Endometrium (tissue), 2 donors: ENCODE data around the gene ARHGAP6.
"Not testable (repeated sequence)": the region's sequence is repeated elsewhere in the genome, so short reads cannot be mapped to it uniquely, and the experiment has no call there.

Experiments
- FAIRE-seq: peaks from 2 replicates; lab custom pipeline; 2012; peaks lifted over from hg19 to GRCh38; lab: Jason Lieb, UNC
- donor health status: control.
- donor health status: control.

ARHGAP6 gene

GRCh38 chrX:11293113-11293512 lies 372.6 kb downstream of the ARHGAP6 start, which contains the start of gene AMELX:
Gene AMELX, plus strand, starts transcription at chrX:11293413. Its CDS starts 1,376 bp downstream, at chrX:11294789.
- FAIRE-seq = no peak

- FAIRE-seq = no peak
These were observed 375.2 kb downstream of the ARHGAP6 start for GRCh38 chrX:11290416-11291102.

GRCh38 chrX:11287505-11287904 lies 378.2 kb downstream of the ARHGAP6 start:
- no peak for FAIRE-seq

GRCh38 chrX:11285651-11286050 lies 380.1 kb downstream of the ARHGAP6 start:
- no peak for FAIRE-seq

GRCh38 chrX:11282043-11282442 lies 383.7 kb downstream of the ARHGAP6 start:
- FAIRE-seq = no peak

GRCh38 chrX:11273544-11273943 lies 392.2 kb downstream of the ARHGAP6 start:
- no peak for FAIRE-seq

GRCh38 chrX:11272863-11273262 lies 392.9 kb downstream of the ARHGAP6 start:
- no peak for FAIRE-seq

GRCh38 chrX:11272290-11272689 lies 393.4 kb downstream of the ARHGAP6 start:
- no peak for FAIRE-seq

GRCh38 chrX:11269996-11270395 lies 395.7 kb downstream of the ARHGAP6 start:
- no peak for FAIRE-seq

GRCh38 chrX:11269006-11269405 lies 396.7 kb downstream of the ARHGAP6 start:
- FAIRE-seq = no peak

- FAIRE-seq = no peak
These were observed 398.3 kb downstream of the ARHGAP6 start for GRCh38 chrX:11267425-11267824.

GRCh38 chrX:11266573-11267003 lies 399.1 kb downstream of the ARHGAP6 start:
- FAIRE-seq = no peak

- no peak for FAIRE-seq
These were observed 400.4 kb downstream of the ARHGAP6 start for GRCh38 chrX:11265352-11265751.

GRCh38 chrX:11264925-11265324 lies 400.8 kb downstream of the ARHGAP6 start:
- no peak for FAIRE-seq

GRCh38 chrX:11261260-11261659 lies 404.5 kb downstream of the ARHGAP6 start:
- no peak for FAIRE-seq

- no peak for FAIRE-seq
These were observed 406.3 kb downstream of the ARHGAP6 start for GRCh38 chrX:11259437-11259836.

GRCh38 chrX:11257711-11258110 lies 408.0 kb downstream of the ARHGAP6 start:
- FAIRE-seq = no peak

- FAIRE-seq = no peak
These were observed 408.4 kb downstream of the ARHGAP6 start for GRCh38 chrX:11257290-11257689.

- no peak for FAIRE-seq
These were observed 411.2 kb downstream of the ARHGAP6 start for GRCh38 chrX:11254417-11255109.

GRCh38 chrX:11244636-11245035 lies 421.1 kb downstream of the ARHGAP6 start:
- FAIRE-seq = no peak

GRCh38 chrX:11242704-11243103 lies 423.0 kb downstream of the ARHGAP6 start:
- no peak for FAIRE-seq

GRCh38 chrX:11241720-11242119 lies 424.0 kb downstream of the ARHGAP6 start:
- no peak for FAIRE-seq

GRCh38 chrX:11239230-11239629 lies 426.5 kb downstream of the ARHGAP6 start:
- FAIRE-seq = no peak

GRCh38 chrX:11235377-11235776 lies 430.3 kb downstream of the ARHGAP6 start:
- FAIRE-seq = not testable (repeated sequence)
